GM12891 (cell line): ENCODE measurements around the gene IRX2.

ENCODE experiments used
- POLR2A ChIP-seq: IDR thresholded peaks from 2 replicates; pipeline ENCODE4 v1.6.1; 2011; ENCODE audit warnings: low read depth, low read length, control low read depth
- POLR2AphosphoS5 ChIP-seq: IDR thresholded peaks from 2 replicates; pipeline ENCODE4 v1.6.1; 2011; ENCODE audit warnings: low read depth, low read length, control low read depth
- SPI1 ChIP-seq: IDR thresholded peaks from 2 replicates; pipeline ENCODE4 v1.6.1; 2011; ENCODE audit warnings: low read depth, low read length, control low read depth
- TAF1 ChIP-seq: IDR thresholded peaks from 2 replicates; pipeline ENCODE4 v1.6.1; 2011; ENCODE audit warnings: low read depth, low read length, control low read depth

GRCh38 chr5:2735996-2736395 is 15.5 kb downstream of the IRX2 start:
- no peak for TF ChIP-seq POLR2A
- TF ChIP-seq SPI1: no peak
- TF ChIP-seq POLR2AphosphoS5: no peak
- TF ChIP-seq TAF1: no peak
